Endothelial cell of umbilical vein (primary cell): Measurements from ENCODE around the gene MYRFL. TPM values are rescaled to one million over a fixed set of nuclear protein-coding genes. Genes with fewer than 3 reads are reported as not detected.

Experiments
- BruUV-seq: library from RNA; stranded (reverse); fragments of 400-500 nt; replicated peaks from 2 replicates; lab custom pipeline; 2021; lab: Mats Ljungman, UMichigan
- CTCF ChIA-PET: fragments of 300-600, 350-600 bp; sonication (Branson Sonifier 250); formaldehyde crosslinking; loops from one replicate; lab custom pipeline; 2021; ENCODE audit warnings: antibody characterized with exemption, inconsistent platforms; lab: Charles Lee
- POLR2A ChIA-PET: fragments of 300-600, 350-600 bp; sonication (Branson Sonifier 250); formaldehyde crosslinking; loops from one replicate; lab custom pipeline; 2021; ENCODE audit warnings: antibody characterized with exemption, inconsistent platforms; lab: Charles Lee
- DNase-seq: peaks from one replicate; pipeline ENCODE4 v3.0.0-alpha.2; 2011; ENCODE audit warnings: low read depth, low spot score
- FAIRE-seq: peaks from 2 replicates; lab custom pipeline; 2011; peaks lifted over from hg19 to GRCh38; lab: Jason Lieb, UNC
- H2AFZ ChIP-seq: 2 replicates; pipeline ENCODE4 v1.6.0; 2012; ENCODE audit warnings: low read depth, low read length, control low read depth, inconsistent platforms
- H3K27ac ChIP-seq: 2 replicates; pipeline ENCODE4 v1.5.1; 2011; ENCODE audit warnings: low read depth, mild to moderate bottlenecking, control low read depth, low read length, moderate library complexity; ENCODE audit not compliant: insufficient read depth
- H3K27me3 ChIP-seq, 2 experiments: 2 replicates each; pipeline versions ENCODE4 v1.6.0 to v1.6.1; 2011; ENCODE audit warnings: low read length in 2 of 2, mixed read lengths in 1 of 2; ENCODE audit not compliant: control insufficient read depth in 2 of 2, insufficient read depth in 2 of 2
- H3K36me3 ChIP-seq, 2 experiments: 2 replicates in 1 of 2; 3 replicates in 1 of 2; pipeline ENCODE4 v1.5.1; 2011; ENCODE audit warnings: low read length in 2 of 2, mild to moderate bottlenecking in 1 of 2, moderate library complexity in 1 of 2; ENCODE audit not compliant: control insufficient read depth in 2 of 2, insufficient read depth in 2 of 2; ENCODE audit errors: extremely low read depth in 1 of 2
- H3K4me1 ChIP-seq: 3 replicates; pipeline ENCODE4 v1.5.1; 2011; ENCODE audit warnings: mild to moderate bottlenecking, low read length; ENCODE audit not compliant: control insufficient read depth, insufficient read depth; ENCODE audit errors: extremely low read depth
- H3K4me2 ChIP-seq: 2 replicates; pipeline ENCODE4 v1.6.1; 2011; ENCODE audit warnings: low read length, control low read depth, mixed read lengths; ENCODE audit not compliant: insufficient read depth
- H3K4me3 ChIP-seq, 3 experiments: fragments of 200-600 bp in 1 of 3; sonication (generic), shearing (Covaris generic) in 1 of 3; replicated peaks in 1 of 3; 2 replicates each; pipeline ENCODE4 v1.5.1; 2011 to 2016; ENCODE audit warnings: control low read depth in 3 of 3, low read length in 3 of 3, mild to moderate bottlenecking in 2 of 3, inconsistent platforms in 1 of 3, low read depth in 1 of 3, moderate library complexity in 1 of 3; ENCODE audit not compliant: insufficient read depth in 1 of 3
- H3K79me2 ChIP-seq: 2 replicates; pipeline ENCODE4 v1.6.0; 2012; ENCODE audit warnings: low read length, inconsistent platforms; ENCODE audit not compliant: control insufficient read depth, insufficient read depth
- H3K9ac ChIP-seq: replicated peaks from 2 replicates; pipeline ENCODE3; 2011; ENCODE audit warnings: low read length, control low read depth; ENCODE audit not compliant: insufficient read depth; ENCODE audit errors: extremely low read depth
- H3K9me1 ChIP-seq: replicated peaks from 3 replicates; pipeline ENCODE4 v1.6.0; 2011; ENCODE audit warnings: mild to moderate bottlenecking, low read length; ENCODE audit not compliant: control insufficient read depth, insufficient read depth; ENCODE audit errors: extremely low read depth
- H3K9me3 ChIP-seq: replicated peaks from 2 replicates; pipeline ENCODE4 v1.5.1; 2012; ENCODE audit warnings: low read length, inconsistent platforms; ENCODE audit not compliant: control insufficient read depth, insufficient read depth
- H4K20me1 ChIP-seq: replicated peaks from 2 replicates; pipeline ENCODE3; 2011; ENCODE audit warnings: mild to moderate bottlenecking, low read length; ENCODE audit not compliant: control insufficient read depth, insufficient read depth; ENCODE audit errors: extremely low read depth
- EZH2 ChIP-seq: IDR thresholded peaks from 2 replicates; pipeline ENCODE4 v1.6.1; 2012; ENCODE audit warnings: borderline replicate concordance, low read depth, mild to moderate bottlenecking, moderate library complexity, low read length, inconsistent platforms; ENCODE audit not compliant: severe bottlenecking
- FOS ChIP-seq: IDR thresholded peaks from 2 replicates; pipeline ENCODE4 v1.6.1; 2011; ENCODE audit warnings: mild to moderate bottlenecking, low read length, moderate library complexity, borderline replicate concordance; ENCODE audit not compliant: insufficient read depth
- GATA2 ChIP-seq: IDR thresholded peaks from 2 replicates; pipeline ENCODE4 v1.7.0; 2011; ENCODE audit warnings: low read depth, mild to moderate bottlenecking, moderate library complexity, mixed read lengths, low read length; ENCODE audit not compliant: insufficient read length, insufficient read depth
- JUN ChIP-seq: IDR thresholded peaks from 2 replicates; pipeline ENCODE4 v1.6.1; 2011; ENCODE audit warnings: borderline replicate concordance, low read depth; ENCODE audit not compliant: insufficient read length, insufficient read depth
- MAX ChIP-seq: IDR thresholded peaks from 2 replicates; pipeline ENCODE4 v1.6.1; 2011; ENCODE audit not compliant: insufficient read depth, insufficient read length
- MYC ChIP-seq: IDR thresholded peaks from one replicate; pipeline ENCODE4 v1.6.1; 2011; ENCODE audit warnings: mild to moderate bottlenecking, low read depth, low read length
- POLR2AphosphoS5 ChIP-seq: IDR thresholded peaks from 2 replicates; pipeline ENCODE4 v1.6.1; 2012; ENCODE audit warnings: low read depth, mild to moderate bottlenecking, control low read depth, low read length, moderate library complexity; ENCODE audit not compliant: insufficient read depth
- dilution Hi-C: fragments of 300-500 bp; cut with MboI; formaldehyde crosslinking; loops from one replicate; pipeline ENCODE4 v1.15.0; 2019; ENCODE audit warnings: low sequenced_read_pairs; ENCODE audit not compliant: extremely low pct_ligation_motif_present
- intact Hi-C: fragments of 100-400 bp; cut with micrococcal nuclease; formaldehyde crosslinking; loops from one replicate; pipeline ENCODE4 v1.10.0; 2022
- polyA plus RNA-seq, 4 experiments: library from polyadenylated mRNA; depleted of rRNA in 3 of 4; stranded (reverse) in 3 of 4; unstranded in 1 of 4; fragments of >200 nt; gene quantifications; 2 replicates each; pipeline versions ENCODE4 v1.2.1 to v1.2.3, GENCODE V29; 2011 to 2012; ENCODE audit warnings: missing spikeins in 1 of 4
- total RNA-seq: library from RNA; stranded (reverse); gene quantifications from 2 replicates; pipeline ENCODE4 v1.2.3, GENCODE V29; 2021
- TF ChIP-seq, protein P1 (sequence below), 2 donors: IDR thresholded peaks; 1 replicate in 1 of 2; 2 replicates in 1 of 2; pipeline ENCODE4 v1.5.1; 2011; ENCODE audit warnings: low read length in 2 of 2, mild to moderate bottlenecking in 2 of 2, moderate library complexity in 2 of 2, control low read depth in 1 of 2, inconsistent platforms in 1 of 2, low read depth in 1 of 2; ENCODE audit not compliant: insufficient read depth in 1 of 2; ENCODE audit errors: extremely low read depth in 1 of 2

Gene MYRFL
- total and polyA plus RNA-seq, 2 donors (not counting 3 experiments of a cell fraction or from before 2014, with no cell fraction given), result not detected

DNA sequence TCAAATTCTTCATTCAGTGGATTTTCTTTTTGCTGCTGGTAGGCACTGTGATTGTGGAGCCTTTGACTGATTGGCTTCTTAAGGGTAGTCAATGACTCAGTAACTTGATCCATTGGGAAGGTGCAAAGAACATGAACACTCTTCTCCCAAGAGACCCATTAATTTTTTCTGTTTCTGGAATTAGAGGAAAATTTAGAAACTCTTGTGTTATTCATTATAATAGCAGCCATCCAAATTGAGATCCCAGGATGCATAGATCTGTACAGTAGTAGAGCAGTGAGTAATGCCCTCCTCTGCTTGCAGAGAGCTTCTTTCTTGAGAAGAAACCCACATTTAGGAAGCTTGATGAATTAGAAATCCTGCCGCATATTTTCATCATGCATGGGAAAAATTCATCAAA, 63.9 kb downstream of the MYRFL start:
- BruUV-seq, result no TSS peak
- H3K9me1 ChIP-seq, result no peaks in the 10 kb centered on the region
- no peak overlapping the region for H2AFZ ChIP-seq
- H3K27me3 ChIP-seq, result peaks cover 0 to 6% of the 10 kb centered on the region in 2 experiments
- dilution Hi-C loops, result no loop called here
- no peaks in the 10 kb centered on the region for H3K79me2 ChIP-seq
- no peak overlapping the region for H3K4me2 ChIP-seq
- no peaks in the 10 kb centered on the region for H3K4me1 ChIP-seq
- ChIA-PET CTCF (interaction anchor here (2.1 kb wide), 1 partner anchor 12 kb away, joined by 4 read pairs; no protein-coding TSS in a partner anchor), POLR2A (no interaction called here)
- no peaks in the 10 kb centered on the region for H3K9me3 ChIP-seq
- H3K4me3 ChIP-seq, result no peak overlapping the region
- FAIRE-seq (no peak), DNase-seq (no peak)
- TF ChIP-seq POLR2AphosphoS5 (no peak), MYC (no peak), GATA2 (no peak)
- H3K36me3 ChIP-seq, result no peaks in the 10 kb centered on the region
- no peaks in the 10 kb centered on the region for H4K20me1 ChIP-seq
- H3K9ac ChIP-seq, result no peak overlapping the region
- intact Hi-C loops, result no loop called here
- H3K27ac ChIP-seq, result no peak overlapping the region

GRCh38 chr12:69894800-69895383, 69.9 kb downstream of the MYRFL start:
- dilution Hi-C loops (no loop called here), intact Hi-C loops (no loop called here)
- DNase-seq (no peak), FAIRE-seq (no peak)
- Histone ChIP-seq H3K27ac (no peak overlapping the region), H3K4me3 (no peak overlapping the region), H3K36me3 (no peaks in the 10 kb centered on the region), H3K9me3 (no peaks in the 10 kb centered on the region), H3K9ac (no peak overlapping the region), H3K79me2 (no peaks in the 10 kb centered on the region), H3K4me2 (no peak overlapping the region), H4K20me1 (no peaks in the 10 kb centered on the region), H2AFZ (no peak overlapping the region), H3K27me3 (no peaks in the 10 kb centered on the region), H3K9me1 (no peaks in the 10 kb centered on the region), H3K4me1 (no peaks in the 10 kb centered on the region)
- TF ChIP-seq MAX (no peak), EZH2 (no peak), GATA2 (no peak), FOS (no peak), MYC (no peak), POLR2AphosphoS5 (no peak), JUN (no peak)
- TF ChIP-seq, protein P1, sequence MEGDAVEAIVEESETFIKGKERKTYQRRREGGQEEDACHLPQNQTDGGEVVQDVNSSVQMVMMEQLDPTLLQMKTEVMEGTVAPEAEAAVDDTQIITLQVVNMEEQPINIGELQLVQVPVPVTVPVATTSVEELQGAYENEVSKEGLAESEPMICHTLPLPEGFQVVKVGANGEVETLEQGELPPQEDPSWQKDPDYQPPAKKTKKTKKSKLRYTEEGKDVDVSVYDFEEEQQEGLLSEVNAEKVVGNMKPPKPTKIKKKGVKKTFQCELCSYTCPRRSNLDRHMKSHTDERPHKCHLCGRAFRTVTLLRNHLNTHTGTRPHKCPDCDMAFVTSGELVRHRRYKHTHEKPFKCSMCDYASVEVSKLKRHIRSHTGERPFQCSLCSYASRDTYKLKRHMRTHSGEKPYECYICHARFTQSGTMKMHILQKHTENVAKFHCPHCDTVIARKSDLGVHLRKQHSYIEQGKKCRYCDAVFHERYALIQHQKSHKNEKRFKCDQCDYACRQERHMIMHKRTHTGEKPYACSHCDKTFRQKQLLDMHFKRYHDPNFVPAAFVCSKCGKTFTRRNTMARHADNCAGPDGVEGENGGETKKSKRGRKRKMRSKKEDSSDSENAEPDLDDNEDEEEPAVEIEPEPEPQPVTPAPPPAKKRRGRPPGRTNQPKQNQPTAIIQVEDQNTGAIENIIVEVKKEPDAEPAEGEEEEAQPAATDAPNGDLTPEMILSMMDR (IDR thresholded peaks at IDR 0.05; ENCODE audit: extremely low read depth in 1 of 2, insufficient read depth in 1 of 2, low read depth in 1 of 2, low read length in 2 of 2), result no peak
- ChIA-PET POLR2A (no interaction called here), CTCF (interaction anchor here (1.1 to 5.3 kb wide), 3 partner anchors 16 to 116 kb away, joined by 3 to 30 read pairs (median 3); no protein-coding TSS in a partner anchor)
- no TSS peak for BruUV-seq
